Nephron (organoid): ENCODE results near the gene CD226.

ENCODE experiments used
- H3K27ac Mint-ChIP-seq, 3 experiments: 2 replicates each; pipeline ENCODE4 v1.8.0; 2020; ENCODE audit warnings: mixed read lengths in 3 of 3, mild to moderate bottlenecking in 2 of 3, moderate library complexity in 1 of 3
- H3K27me3 Mint-ChIP-seq: 2 replicates; pipeline ENCODE4 v1.8.0; 2021; ENCODE audit warnings: low read depth, mild to moderate bottlenecking, moderate library complexity, mixed read lengths
- H3K36me3 Mint-ChIP-seq: 2 replicates; pipeline ENCODE4 v1.8.0; 2020; ENCODE audit warnings: low read depth, mixed read lengths
- H3K4me1 Mint-ChIP-seq: 2 replicates; pipeline ENCODE4 v1.8.0; 2020; ENCODE audit warnings: mixed read lengths
- H3K4me3 Mint-ChIP-seq, 3 experiments: 2 replicates each; pipeline ENCODE4 v1.8.0; 2020; ENCODE audit warnings: mild to moderate bottlenecking in 3 of 3, mixed read lengths in 3 of 3, moderate library complexity in 2 of 3
- H3K9me3 Mint-ChIP-seq: 2 replicates; pipeline ENCODE4 v1.8.0; 2020; ENCODE audit warnings: mixed read lengths
- CTCF ChIP-seq, 3 experiments: fragments of 200-600 bp; sonication (generic); IDR thresholded peaks; one replicate each; pipeline ENCODE4 v1.5.0; 2021; ENCODE audit warnings: antibody characterized with exemption in 3 of 3; ENCODE audit not compliant: unreplicated experiment in 3 of 3

CD226 gene

GRCh38 chr18:69954719-69955480 lies 7.2 kb upstream of the CD226 start:
- H3K27ac Mint-ChIP-seq: peak overlapping the region; percentile 16 to 77 (median 29)
- no peak overlapping the region for H3K4me3 Mint-ChIP-seq
- peaks cover 6% of the 10 kb centered on the region for H3K9me3 Mint-ChIP-seq
- no peaks in the 10 kb centered on the region for H3K27me3 Mint-ChIP-seq
- TF ChIP-seq CTCF (IDR thresholded peaks at IDR 0.05; ENCODE audit: unreplicated experiment in 3 of 3): no peak
- peaks cover 5% of the 10 kb centered on the region for H3K4me1 Mint-ChIP-seq
- H3K36me3 Mint-ChIP-seq: no peaks in the 10 kb centered on the region

GRCh38 chr18:69953191-69953590 lies 5.5 kb upstream of the CD226 start:
- Mint-ChIP-seq H3K4me1 (peaks cover 5% of the 10 kb centered on the region), H3K27ac (no peak overlapping the region), H3K4me3 (no peak overlapping the region), H3K36me3 (no peaks in the 10 kb centered on the region), H3K9me3 (peaks cover 6% of the 10 kb centered on the region), H3K27me3 (no peaks in the 10 kb centered on the region)
- no peak for TF ChIP-seq CTCF (IDR thresholded peaks at IDR 0.05; ENCODE audit: unreplicated experiment in 3 of 3)

- no peak overlapping the region for H3K4me3 Mint-ChIP-seq
- H3K27ac Mint-ChIP-seq: peak overlapping the region in 2 of 3 experiments; percentile 27 to 90
- no peaks in the 10 kb centered on the region for H3K36me3 Mint-ChIP-seq
- H3K9me3 Mint-ChIP-seq: peaks cover 6% of the 10 kb centered on the region
- peaks cover 5% of the 10 kb centered on the region for H3K4me1 Mint-ChIP-seq
- no peaks in the 10 kb centered on the region for H3K27me3 Mint-ChIP-seq
- TF ChIP-seq CTCF (IDR thresholded peaks at IDR 0.05; ENCODE audit: unreplicated experiment in 3 of 3): no peak
These were observed 3.5 kb upstream of the CD226 start for GRCh38 chr18:69951182-69951581.

GRCh38 chr18:69949538-69949936 lies 1.9 kb upstream of the CD226 start:
- no peak overlapping the region for H3K4me3 Mint-ChIP-seq
- TF ChIP-seq CTCF (IDR thresholded peaks at IDR 0.05; ENCODE audit: unreplicated experiment in 3 of 3): no peak
- peaks cover 6% of the 10 kb centered on the region for H3K9me3 Mint-ChIP-seq

GRCh38 chr18:69948919-69949537 lies 1.4 kb upstream of the CD226 start:
- Mint-ChIP-seq H3K4me1 (peaks cover 5% of the 10 kb centered on the region), H3K27ac (no peak overlapping the region), H3K9me3 (peaks cover 4% of the 10 kb centered on the region), H3K27me3 (no peaks in the 10 kb centered on the region), H3K4me3 (no peak overlapping the region), H3K36me3 (no peaks in the 10 kb centered on the region)
- no peak for TF ChIP-seq CTCF (IDR thresholded peaks at IDR 0.05; ENCODE audit: unreplicated experiment in 3 of 3)

More at GRCh38 chr18:69949538-69949936, 1.9 kb upstream of the CD226 start:
- H3K27ac Mint-ChIP-seq: no peak overlapping the region
- H3K36me3 Mint-ChIP-seq: no peaks in the 10 kb centered on the region
- H3K4me1 Mint-ChIP-seq: peaks cover 5% of the 10 kb centered on the region
- no peaks in the 10 kb centered on the region for H3K27me3 Mint-ChIP-seq
